ENCODE data around the gene PRR19. TPM values are rescaled to one million over a fixed set of nuclear protein-coding genes. Genes with fewer than 3 reads are reported as not detected.

PRR19 gene
- total RNA-seq, 1 experiment from 2014 or later = 0.93 TPM

DNA sequence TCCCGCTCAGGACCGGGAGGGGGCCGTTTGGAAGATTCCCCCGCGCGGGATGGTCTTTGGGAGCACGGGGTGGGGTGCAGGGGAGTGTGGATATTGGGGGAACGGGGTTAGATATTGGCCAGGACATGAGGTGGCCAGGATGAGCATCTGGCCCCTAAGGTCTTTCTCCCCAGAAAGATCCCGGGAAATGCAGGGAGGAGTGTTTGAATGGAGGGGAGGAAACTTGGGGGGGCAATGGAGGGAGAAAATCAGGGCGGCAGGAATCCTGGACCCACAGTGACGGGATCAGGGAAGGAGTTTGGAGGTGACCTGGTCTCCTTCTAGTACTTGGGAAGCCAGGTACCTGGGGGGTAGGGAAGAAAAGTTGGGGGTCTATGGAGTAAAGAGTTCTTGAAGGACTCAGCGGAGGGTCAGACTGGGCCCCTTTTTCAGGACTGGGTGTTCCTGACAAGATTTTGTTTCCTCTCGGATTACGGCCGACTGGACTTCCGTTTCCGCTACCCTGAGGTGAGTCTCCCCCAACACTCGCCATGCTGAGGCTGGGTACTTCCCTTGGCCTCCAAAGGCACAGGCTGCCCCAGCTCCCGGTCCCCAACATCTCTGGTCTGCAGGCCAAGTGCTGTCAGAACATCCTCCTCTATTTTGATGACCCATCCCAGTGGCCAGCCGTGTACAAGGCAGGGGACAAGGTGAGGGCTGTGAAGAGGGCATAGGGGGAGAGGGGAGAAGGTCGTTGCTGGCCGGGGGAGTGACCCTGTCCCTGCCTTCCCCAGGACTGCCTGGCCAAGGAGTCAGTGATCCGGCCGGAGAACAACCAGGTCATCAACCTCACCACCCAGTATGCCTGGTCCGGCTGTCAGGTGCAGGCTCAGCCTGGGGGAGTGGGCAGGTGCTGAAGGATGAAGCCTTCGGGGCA, 12.2 kb downstream of the PRR19 start:
- Histone ChIP-seq H3K4me3 (replicated peaks in 1 of 2; ENCODE audit: low read depth in 1 of 2, low read length in 2 of 2) (peak overlapping the region; percentile 57 to 79), H3K9ac (ENCODE audit: low read length) (peak overlapping the region; percentile 49; the same call in 1 of the 2 replicates), H3K27me3 (ENCODE audit: insufficient read depth, low read length) (no peaks in the 10 kb centered on the region), H3K36me3 (ENCODE audit: control insufficient read depth in 1 of 2, insufficient read depth in 2 of 2, low read length in 2 of 2) (no peaks in the 10 kb centered on the region), H2AFZ (ENCODE audit: low read depth, low read length, poor library complexity, severe bottlenecking) (no peak overlapping the region), H3K4me1 (ENCODE audit: control insufficient read depth in 1 of 2, insufficient read depth in 2 of 2, low read length in 2 of 2) (peaks cover 0 to 18% of the 10 kb centered on the region in 2 experiments; a peak in 2 of 4 replicates), H3K9me2 (ENCODE audit: insufficient read depth) (no peaks in the 10 kb centered on the region), H3K27ac (ENCODE audit: low read depth, low read length) (no peak overlapping the region), H4K20me1 (ENCODE audit: insufficient read depth) (no peaks in the 10 kb centered on the region), H3K9me3 (ENCODE audit: control insufficient read depth in 1 of 2, insufficient read depth in 1 of 2, low read depth in 1 of 2, low read length in 2 of 2) (no peaks in the 10 kb centered on the region), H3K79me2 (ENCODE audit: insufficient read depth, low read length) (no peaks in the 10 kb centered on the region), H3K4me2 (ENCODE audit: low read length) (peak overlapping the region; percentile 100)
- ChIA-PET RAD21 (ENCODE audit: low non-redundant PET in 1 of 2, low total read pairs in 2 of 2, uncharacterized antibody in 2 of 2, unreplicated experiment in 2 of 2) (no interaction called here), CTCF (interaction anchor here (1.1 kb wide), 1 partner anchor 8 kb away, joined by 3 read pairs; no protein-coding TSS in a partner anchor), POLR2A (no interaction called here)
- intact Hi-C loops (cut with micrococcal nuclease) = no loop called here
- TF ChIP-seq CEBPB (IDR thresholded peaks at IDR 0.05; ENCODE audit: low read depth) (no peak), CBX3 (IDR thresholded peaks at IDR 0.05; ENCODE audit: low read depth) (no peak), TCF7L2 (IDR thresholded peaks at IDR 0.05; ENCODE audit: borderline replicate concordance, extremely low read depth, insufficient read depth, insufficient read length) (no peak), ZNF274 (IDR thresholded peaks at IDR 0.05; ENCODE audit: low read depth, low read length) (no peak), CTCF (IDR thresholded peaks at IDR 0.05 in 2 of 3, conservative IDR thresholded peaks at IDR 0.05 in 1 of 3; ENCODE audit: borderline replicate concordance in 1 of 3, insufficient read depth in 1 of 3, low read depth in 2 of 3, low read length in 2 of 3) (no peak), EGR1 (IDR thresholded peaks at IDR 0.05; ENCODE audit: low read depth) (no peak)
- TF ChIP-seq, protein P1, sequence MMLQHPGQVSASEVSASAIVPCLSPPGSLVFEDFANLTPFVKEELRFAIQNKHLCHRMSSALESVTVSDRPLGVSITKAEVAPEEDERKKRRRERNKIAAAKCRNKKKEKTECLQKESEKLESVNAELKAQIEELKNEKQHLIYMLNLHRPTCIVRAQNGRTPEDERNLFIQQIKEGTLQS (IDR thresholded peaks at IDR 0.05) = no peak
- TF ChIP-seq, protein P2, sequence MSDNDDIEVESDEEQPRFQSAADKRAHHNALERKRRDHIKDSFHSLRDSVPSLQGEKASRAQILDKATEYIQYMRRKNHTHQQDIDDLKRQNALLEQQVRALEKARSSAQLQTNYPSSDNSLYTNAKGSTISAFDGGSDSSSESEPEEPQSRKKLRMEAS (IDR thresholded peaks at IDR 0.05) = no peak
- ATAC-seq (no peak), DNase-seq (ENCODE audit: low read depth, low spot score) (no peak)
- BruUV-seq (replicated peaks) = no TSS peak

Measured in HCT116 (cell line).